Right lobe of liver (tissue), 4 donors: ENCODE measurements around the gene CAMTA1.

ENCODE experiments used
- CTCF ChIP-seq, 4 donors: fragments of 200-600 bp in 3 of 4; fragments of 450-650 bp in 1 of 4; IDR thresholded peaks; one replicate each; pipeline versions ENCODE4 v1.5.1 to v1.8.0; 2016 to 2022; ENCODE audit warnings: antibody characterized with exemption in 4 of 4, mild to moderate bottlenecking in 2 of 4
- POLR2A ChIP-seq: fragments of 450-650 bp; IDR thresholded peaks from one replicate; pipeline ENCODE4 v1.6.1; 2017; ENCODE audit warnings: antibody characterized with exemption, mild to moderate bottlenecking
- donor health status: DM: no; HTN: no; CAD: no.
- donor health status: DM: no; HTN: no; CAD: no.
- donor health status: DM: no; HTN: yes; CAD: no.

DNA sequence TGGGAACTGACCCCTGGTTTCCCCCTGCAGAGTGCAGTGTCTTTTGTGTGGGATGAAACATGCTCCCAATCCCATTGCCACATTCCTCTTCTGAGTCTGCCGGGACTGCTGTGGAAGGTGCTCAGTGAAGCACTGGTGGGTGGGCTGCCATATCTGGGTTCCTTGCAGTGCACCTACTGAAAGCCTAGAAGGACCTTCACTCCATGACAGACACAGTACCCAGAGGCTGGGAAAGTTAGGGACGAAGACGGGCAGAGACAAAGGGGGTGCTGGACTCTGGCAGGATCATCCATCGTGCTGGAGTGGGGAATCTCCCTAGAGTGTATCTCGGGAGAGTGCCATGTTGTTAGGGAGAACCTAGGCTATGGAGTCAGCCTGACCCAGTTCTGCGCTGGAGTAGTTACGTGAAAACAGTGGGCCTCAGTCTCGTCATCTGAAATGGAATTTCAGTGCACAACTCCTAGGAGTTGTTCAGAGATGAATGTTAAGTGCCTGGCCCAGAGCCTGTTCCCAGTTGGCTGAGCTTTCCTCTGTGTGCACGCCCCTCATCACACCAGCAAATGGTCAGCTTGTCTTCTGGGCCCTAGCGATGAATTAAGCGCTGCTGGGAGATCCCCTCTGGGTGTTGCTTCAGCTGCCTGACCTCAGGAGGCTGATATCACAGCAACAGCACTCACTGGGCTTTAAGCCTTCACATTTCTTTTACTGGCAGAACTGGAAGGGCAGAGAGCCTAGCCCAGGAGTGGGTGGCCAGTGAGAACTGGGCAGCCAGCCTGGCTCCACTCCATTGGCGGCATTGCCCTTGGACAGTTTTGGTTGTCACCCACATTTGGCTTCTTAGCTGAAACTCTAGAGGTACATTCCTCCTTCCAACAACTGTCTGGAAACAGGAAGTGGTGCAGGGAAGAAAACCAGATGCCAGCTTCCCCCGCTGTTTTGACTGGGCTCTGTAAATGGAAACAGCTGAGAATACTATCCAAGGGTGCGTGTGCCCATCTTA is 506.0 kb downstream of the CAMTA1 start:
- TF ChIP-seq CTCF (IDR thresholded peaks at IDR 0.05) (no peak), POLR2A (no peak)
